Posterior vena cava (tissue), 2 donors: ENCODE results near the gene GRSF1. TPM values are rescaled to one million over a fixed set of nuclear protein-coding genes. Genes with fewer than 3 reads are reported as not detected.
"Not testable (repeated sequence)": the region's sequence is repeated elsewhere in the genome, so short reads cannot be mapped to it uniquely, and the experiment has no call there.

Experiments
- DNase-seq: peaks from one replicate; pipeline ENCODE4 v3.0.0-alpha.2; 2020; ENCODE audit warnings: low spot score
- intact Hi-C, 2 donors: fragments of 100-400 bp; cut with DNase I; formaldehyde crosslinking; loops; one replicate each; pipeline versions ENCODE4 v1.14.1 to v1.14.2; 2022 to 2023
- long read RNA-seq, 2 donors: library from polyadenylated mRNA; unstranded; transcript quantifications; one replicate each; pipeline ENCODE4 v2.0.0, GENCODE V29; 2020 to 2021
- total RNA-seq, 2 donors: library from RNA; stranded (reverse); fragmentation: NEBNext Ultra II Directional; extraction: Animal tissue kit (Norgen Biotek cat#: 25700); gene quantifications; one replicate each; pipeline ENCODE4 v1.2.1, GENCODE V29; 2021
- donor health status: DM: yes; HTN: yes; CAD: no.
- donor health status: DM: yes; HTN: yes; CAD: no.

Gene GRSF1
- 10 to 100 TPM; 43.5 to 44.0 TPM for total RNA-seq
- long read RNA-seq, donor 1, full-length matches to known transcripts = 23 of 29 reads
- long read RNA-seq, donor 1, partial matches to known transcripts = 1 of 29 reads
- long read RNA-seq, donor 1, other reads (novel, unspliced or antisense) = 5 of 29 reads
- long read RNA-seq, donor 2, full-length matches to known transcripts = 43 of 55 reads
- long read RNA-seq, donor 2, partial matches to known transcripts = 5 of 55 reads
- long read RNA-seq, donor 2, other reads (novel, unspliced or antisense) = 7 of 55 reads

GRCh38 chr4:70839589-70840093 is at the start of gene GRSF1:
GRSF1 (minus strand) TSS chr4:70839890; CDS start chr4:70839827, 63 bp downstream.
- intact Hi-C loops = no loop called here
- DNase-seq = peak; percentile 99

GRCh38 chr4:70885174-70885573 is 45.5 kb upstream of the GRSF1 start:
- no peak for DNase-seq
- intact Hi-C loops = no loop called here

- no peak for DNase-seq
- intact Hi-C loops = no loop called here
Observed at GRCh38 chr4:70880739-70881138, 41.0 kb upstream of the GRSF1 start.

GRCh38 chr4:70877556-70877955 is 37.9 kb upstream of the GRSF1 start:
- intact Hi-C loops = no loop called here
- DNase-seq = no peak

GRCh38 chr4:70874268-70875156 is 34.8 kb upstream of the GRSF1 start:
- intact Hi-C loops = no loop called here
- no peak for DNase-seq

- no peak for DNase-seq
- intact Hi-C loops = no loop called here
Observed at GRCh38 chr4:70873216-70873615, 33.5 kb upstream of the GRSF1 start.

- DNase-seq = no peak
- intact Hi-C loops = no loop called here
Observed at GRCh38 chr4:70868778-70869177, 29.1 kb upstream of the GRSF1 start.

- no peak for DNase-seq
- intact Hi-C loops = no loop called here
Observed at GRCh38 chr4:70863099-70863790, 23.6 kb upstream of the GRSF1 start.

- no peak for DNase-seq
- intact Hi-C loops = no loop called here
Observed at GRCh38 chr4:70859066-70859465, 19.4 kb upstream of the GRSF1 start.

GRCh38 chr4:70858454-70858853 is 18.8 kb upstream of the GRSF1 start:
- intact Hi-C loops = no loop called here

GRCh38 chr4:70855464-70855863 is 15.8 kb upstream of the GRSF1 start:
- intact Hi-C loops = no loop called here
- DNase-seq = no peak

More at GRCh38 chr4:70858454-70858853, 18.8 kb upstream of the GRSF1 start:
- DNase-seq = no peak

- no peak for DNase-seq
- intact Hi-C loops = no loop called here
Observed at GRCh38 chr4:70849291-70849690, 9.6 kb upstream of the GRSF1 start.

GRCh38 chr4:70844180-70844579 is 4.5 kb upstream of the GRSF1 start:
- intact Hi-C loops = no loop called here
- DNase-seq = no peak

- intact Hi-C loops = no loop called here
- DNase-seq = no peak
Observed at GRCh38 chr4:70842761-70843435, 3.2 kb upstream of the GRSF1 start.

- intact Hi-C loops = no loop called here
- DNase-seq = no peak
Observed at GRCh38 chr4:70841951-70842350, 2.3 kb upstream of the GRSF1 start.

- intact Hi-C loops = no loop called here
- no peak for DNase-seq
Observed at GRCh38 chr4:70841211-70841610, 1.5 kb upstream of the GRSF1 start.

GRCh38 chr4:70840631-70841030 is 941 bp upstream of the GRSF1 start:
- intact Hi-C loops, DNase-seq: not testable (repeated sequence)

- intact Hi-C loops = not testable (repeated sequence)
- DNase-seq = peak; percentile 89
Observed at GRCh38 chr4:70840137-70840536, 447 bp upstream of the GRSF1 start.
